GM12872 (cell line): ENCODE data around the gene MEGF9.

Source experiments
- TF ChIP-seq, protein P1 (sequence below): IDR thresholded peaks from 3 replicates; pipeline ENCODE4 v1.5.1; 2011; ENCODE audit warnings: low read depth, mild to moderate bottlenecking, low read length, moderate library complexity; ENCODE audit not compliant: insufficient read depth

The MEGF9 gene

DNA sequence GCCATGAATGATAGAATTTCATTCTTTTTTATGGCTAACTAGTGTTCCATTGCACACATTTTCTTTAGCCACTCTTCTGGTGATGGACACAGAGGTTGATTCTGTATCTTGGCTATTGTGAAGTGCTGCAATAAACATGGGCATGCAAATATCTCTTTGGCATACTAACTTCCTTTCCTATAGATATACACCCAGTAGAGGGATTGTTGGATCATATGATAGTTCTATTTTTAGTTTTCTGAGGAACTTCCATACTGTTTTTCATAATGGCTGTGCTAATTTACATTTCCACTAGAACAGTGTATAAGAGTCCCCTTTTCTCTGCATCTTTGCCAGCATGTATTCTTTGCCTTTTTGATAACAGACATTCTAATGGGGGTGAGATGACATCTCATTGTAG lies 83.9 kb downstream of the MEGF9 start:
- TF ChIP-seq, protein P1, sequence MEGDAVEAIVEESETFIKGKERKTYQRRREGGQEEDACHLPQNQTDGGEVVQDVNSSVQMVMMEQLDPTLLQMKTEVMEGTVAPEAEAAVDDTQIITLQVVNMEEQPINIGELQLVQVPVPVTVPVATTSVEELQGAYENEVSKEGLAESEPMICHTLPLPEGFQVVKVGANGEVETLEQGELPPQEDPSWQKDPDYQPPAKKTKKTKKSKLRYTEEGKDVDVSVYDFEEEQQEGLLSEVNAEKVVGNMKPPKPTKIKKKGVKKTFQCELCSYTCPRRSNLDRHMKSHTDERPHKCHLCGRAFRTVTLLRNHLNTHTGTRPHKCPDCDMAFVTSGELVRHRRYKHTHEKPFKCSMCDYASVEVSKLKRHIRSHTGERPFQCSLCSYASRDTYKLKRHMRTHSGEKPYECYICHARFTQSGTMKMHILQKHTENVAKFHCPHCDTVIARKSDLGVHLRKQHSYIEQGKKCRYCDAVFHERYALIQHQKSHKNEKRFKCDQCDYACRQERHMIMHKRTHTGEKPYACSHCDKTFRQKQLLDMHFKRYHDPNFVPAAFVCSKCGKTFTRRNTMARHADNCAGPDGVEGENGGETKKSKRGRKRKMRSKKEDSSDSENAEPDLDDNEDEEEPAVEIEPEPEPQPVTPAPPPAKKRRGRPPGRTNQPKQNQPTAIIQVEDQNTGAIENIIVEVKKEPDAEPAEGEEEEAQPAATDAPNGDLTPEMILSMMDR = no peak

DNA sequence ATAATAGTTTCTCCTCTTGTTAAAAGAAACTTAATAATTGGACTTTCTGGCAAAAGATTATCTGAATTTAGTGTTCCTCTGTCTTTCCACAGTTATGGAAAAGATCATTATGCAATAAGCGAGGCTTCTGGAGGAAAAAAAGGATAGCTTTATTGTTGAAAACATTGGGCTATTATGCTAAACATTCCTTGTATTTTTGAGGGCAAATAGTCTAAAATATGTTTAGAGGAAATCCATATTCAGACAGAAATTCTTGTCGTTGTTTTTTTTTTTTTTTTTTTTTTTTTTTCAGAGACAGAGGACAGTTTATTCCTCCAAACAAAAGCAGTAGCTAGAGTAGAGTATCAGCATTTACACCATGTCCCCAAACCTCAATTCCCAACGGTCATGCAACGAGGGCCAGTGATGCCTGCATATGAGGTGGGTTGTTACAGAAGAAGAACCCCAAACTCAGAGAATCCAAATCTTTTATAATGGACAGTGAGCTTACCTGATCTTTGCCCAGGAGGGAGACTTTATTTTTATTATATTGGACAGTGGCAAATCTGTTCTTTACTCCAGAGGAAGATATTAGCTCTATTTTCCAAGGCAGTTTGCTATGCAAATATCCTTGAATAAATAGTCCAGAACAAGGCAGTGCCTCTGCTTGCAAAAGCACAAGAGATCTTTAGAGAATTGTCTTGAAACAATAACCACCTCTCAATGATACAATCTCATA lies 85.9 kb downstream of the MEGF9 start:
- TF ChIP-seq, protein P1 = no peak

DNA sequence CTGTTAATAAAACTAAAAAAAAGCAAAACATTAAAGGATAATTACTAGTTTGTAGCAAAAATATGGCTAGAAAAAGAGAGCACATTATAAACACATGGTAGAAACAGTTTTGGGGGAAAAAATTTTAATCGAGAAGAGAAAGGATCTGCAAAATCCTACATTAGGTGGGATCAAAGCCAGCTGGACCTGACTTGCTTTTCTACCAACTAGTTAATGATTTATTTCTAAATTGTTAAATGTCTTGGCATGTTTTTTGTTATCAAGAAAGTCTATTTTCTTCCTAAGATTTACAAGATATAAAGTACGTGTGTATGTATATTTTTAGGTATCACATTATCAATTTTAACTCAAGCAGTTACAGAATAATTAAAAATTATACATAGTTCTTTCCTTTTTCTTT lies 87.2 kb downstream of the MEGF9 start:
- TF ChIP-seq, protein P1 = no peak

DNA sequence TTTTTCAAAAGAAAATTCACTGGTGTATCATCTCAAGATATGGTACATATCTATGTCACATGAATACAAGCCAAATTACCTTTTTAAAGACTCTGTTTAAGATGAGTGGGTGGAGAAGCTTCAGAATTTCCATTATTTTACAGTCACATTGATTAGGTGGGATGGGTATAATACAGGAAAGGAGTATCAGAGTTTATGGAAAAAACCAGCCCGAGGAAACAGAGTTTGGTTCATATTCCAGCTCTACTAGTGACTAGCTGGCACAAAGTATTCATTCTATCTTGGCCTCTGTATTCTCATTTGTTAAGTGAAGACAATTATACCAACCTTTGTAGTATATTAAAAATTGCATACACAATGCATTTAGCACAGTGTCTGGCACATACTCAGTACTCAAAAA lies 87.8 kb downstream of the MEGF9 start:
- TF ChIP-seq, protein P1 = no peak

DNA sequence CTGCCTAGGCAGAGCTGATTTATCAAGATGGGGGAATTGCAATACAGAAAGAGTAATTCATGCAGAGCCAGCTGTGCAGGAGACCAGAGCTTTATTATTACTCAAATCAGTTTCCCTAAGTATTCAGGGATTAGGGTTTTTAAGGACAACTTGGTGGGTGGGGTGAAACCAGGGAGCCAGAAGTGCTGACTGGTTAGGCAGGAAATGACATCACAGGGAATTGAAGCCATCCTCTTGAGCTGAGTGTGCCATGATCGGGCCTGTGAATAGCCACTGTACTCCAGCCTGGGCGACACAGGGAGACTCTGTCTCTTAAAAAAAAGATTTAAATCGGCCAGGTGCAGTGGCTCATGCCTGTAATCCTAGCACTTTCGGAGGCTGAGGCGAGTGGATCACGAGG lies 89.0 kb downstream of the MEGF9 start:
- TF ChIP-seq, protein P1 = no peak

DNA sequence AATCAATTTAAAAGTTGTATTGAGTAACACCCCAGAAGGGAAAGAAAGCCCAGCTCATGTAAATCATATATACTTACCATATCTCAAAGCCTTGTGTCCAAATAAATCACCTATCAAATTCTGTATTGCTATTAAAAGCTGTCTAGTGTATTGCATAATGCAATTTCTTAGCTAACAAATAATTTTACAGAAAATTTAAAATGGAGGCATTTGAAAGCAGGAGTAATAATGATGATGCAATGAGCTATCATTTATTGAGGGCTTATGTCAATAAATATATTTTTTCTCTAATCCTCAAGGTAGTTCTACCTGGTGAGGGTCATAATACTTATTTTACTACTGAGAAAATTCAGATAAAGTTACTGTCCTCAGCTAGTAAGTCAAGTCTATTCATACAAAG lies 91.5 kb downstream of the MEGF9 start:
- TF ChIP-seq, protein P1 = no peak

DNA sequence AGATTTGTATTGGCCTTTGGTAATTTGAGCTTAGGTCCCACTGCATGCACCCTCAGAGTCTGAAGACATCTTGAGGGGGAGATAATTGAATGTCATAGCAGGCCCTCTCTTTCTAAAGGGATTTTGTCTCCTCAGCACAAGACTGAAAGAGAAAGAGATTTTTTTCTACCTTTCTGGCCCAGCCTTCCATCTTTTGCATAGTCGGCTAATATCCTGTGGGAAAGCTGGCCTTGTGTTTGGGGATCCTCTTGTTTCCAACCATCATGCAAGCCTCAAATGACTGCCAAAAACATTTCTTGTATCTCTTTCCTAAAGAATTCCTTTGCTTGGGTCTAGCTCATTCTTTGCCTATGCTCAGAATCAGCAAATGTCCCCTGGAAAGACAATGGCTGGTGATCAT lies 92.3 kb downstream of the MEGF9 start:
- TF ChIP-seq, protein P1 = no peak
